Measurements from ENCODE around the gene REG1A.

DNA sequence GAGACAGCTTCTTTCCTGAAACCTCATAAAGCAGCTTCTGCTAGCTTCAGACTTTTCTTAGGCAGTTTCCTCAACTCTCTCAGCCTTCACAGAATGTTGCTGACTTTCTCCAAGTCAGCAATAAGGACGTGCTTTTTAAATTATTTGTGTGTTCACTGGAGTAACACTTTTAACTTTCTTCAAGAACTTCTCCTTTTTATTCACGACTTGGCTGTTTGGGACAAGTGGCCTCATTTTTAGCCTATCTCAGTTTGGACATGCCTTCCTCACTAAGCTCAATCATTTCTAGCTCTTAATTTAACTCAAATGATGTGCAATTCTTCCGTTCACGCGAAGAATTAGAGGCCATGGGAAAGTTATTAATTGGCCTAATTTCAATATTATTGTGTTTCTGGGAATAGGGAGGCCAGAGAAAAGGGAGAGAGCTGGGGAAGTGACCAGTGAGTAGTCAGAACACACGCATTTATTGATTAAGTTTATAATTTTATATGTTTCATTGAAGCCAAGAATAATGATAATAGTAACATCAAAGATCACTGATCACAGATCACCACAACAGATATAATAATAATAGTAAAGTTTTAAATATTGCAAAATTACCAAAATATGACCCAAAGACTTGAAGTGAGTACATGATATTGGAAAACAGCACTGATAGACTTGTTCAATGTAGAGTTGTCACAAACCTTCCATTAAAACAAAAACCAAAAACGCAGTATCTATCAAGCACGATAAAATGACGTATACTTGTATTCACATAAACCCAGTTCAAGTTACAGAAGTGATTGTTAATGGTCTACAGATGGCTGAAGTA, 4.8 kb downstream of the REG1A start:
- TF ChIP-seq, protein P1, sequence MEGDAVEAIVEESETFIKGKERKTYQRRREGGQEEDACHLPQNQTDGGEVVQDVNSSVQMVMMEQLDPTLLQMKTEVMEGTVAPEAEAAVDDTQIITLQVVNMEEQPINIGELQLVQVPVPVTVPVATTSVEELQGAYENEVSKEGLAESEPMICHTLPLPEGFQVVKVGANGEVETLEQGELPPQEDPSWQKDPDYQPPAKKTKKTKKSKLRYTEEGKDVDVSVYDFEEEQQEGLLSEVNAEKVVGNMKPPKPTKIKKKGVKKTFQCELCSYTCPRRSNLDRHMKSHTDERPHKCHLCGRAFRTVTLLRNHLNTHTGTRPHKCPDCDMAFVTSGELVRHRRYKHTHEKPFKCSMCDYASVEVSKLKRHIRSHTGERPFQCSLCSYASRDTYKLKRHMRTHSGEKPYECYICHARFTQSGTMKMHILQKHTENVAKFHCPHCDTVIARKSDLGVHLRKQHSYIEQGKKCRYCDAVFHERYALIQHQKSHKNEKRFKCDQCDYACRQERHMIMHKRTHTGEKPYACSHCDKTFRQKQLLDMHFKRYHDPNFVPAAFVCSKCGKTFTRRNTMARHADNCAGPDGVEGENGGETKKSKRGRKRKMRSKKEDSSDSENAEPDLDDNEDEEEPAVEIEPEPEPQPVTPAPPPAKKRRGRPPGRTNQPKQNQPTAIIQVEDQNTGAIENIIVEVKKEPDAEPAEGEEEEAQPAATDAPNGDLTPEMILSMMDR (IDR thresholded peaks at IDR 0.05) = no peak
- TF ChIP-seq POLR2A (IDR thresholded peaks at IDR 0.05; ENCODE audit: low read depth) (no peak), POLR2AphosphoS5 (IDR thresholded peaks at IDR 0.05) (no peak)
